ENCODE results near the gene UBR4.
A peak's percentile ranks its signal among the peaks of the same experiment; 100 is the strongest.

The UBR4 gene

DNA sequence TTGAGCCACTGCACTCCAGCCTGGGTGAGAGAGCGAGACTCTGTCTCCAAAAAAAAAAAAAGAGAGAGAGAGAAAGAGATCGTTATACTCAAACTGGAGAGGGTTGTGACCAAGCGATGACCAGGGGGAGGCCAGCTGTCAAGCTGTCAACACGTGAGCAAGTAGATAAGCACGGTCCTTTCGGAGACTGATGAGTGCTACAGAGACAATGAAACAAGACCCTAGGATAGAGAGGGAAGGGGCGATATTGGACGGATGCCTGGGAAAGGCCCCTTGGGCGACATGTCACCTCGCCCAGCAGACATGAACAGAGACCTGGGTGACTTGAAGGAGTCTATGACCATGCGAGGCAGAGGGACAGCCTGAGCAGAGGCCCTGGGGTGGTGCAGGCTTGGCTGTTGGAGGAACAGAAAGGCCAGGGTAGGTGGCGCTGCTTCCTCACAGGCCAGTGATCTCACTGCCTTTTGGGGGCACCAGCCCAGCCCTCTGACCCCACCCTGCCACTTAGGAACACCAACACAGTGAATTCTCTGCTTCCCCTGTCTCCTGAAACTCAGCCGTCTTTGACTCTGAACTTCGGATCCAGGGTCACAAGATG, 152.8 kb downstream of the UBR4 start:
- Histone ChIP-seq H3K4me2 (ENCODE audit: insufficient read depth, low read length) (no peak overlapping the region), H3K27ac (ENCODE audit: low read length) (no peak overlapping the region), H3K4me1 (ENCODE audit: insufficient read depth, low read length) (no peaks in the 10 kb centered on the region), H3K27me3 (ENCODE audit: insufficient read depth, low read length, poor library complexity) (peaks cover 3% of the 10 kb centered on the region), H3K79me2 (ENCODE audit: insufficient read depth, low read length) (no peaks in the 10 kb centered on the region), H3K36me3 (ENCODE audit: insufficient read depth, low read length) (no peaks in the 10 kb centered on the region), H3K9me3 (ENCODE audit: insufficient read depth, low read length, severe bottlenecking) (peaks cover 6% of the 10 kb centered on the region), H4K20me1 (ENCODE audit: insufficient read depth, low read length) (no peaks in the 10 kb centered on the region), H2AFZ (ENCODE audit: low read depth, low read length) (no peak overlapping the region), H3K4me3 (ENCODE audit: low read depth in 1 of 2, low read length in 2 of 2) (no peak overlapping the region), H3K9ac (ENCODE audit: low read depth, low read length) (no peak overlapping the region)
- DNase-seq = no peak
- ATAC-seq (ENCODE audit: insufficient read depth, low read depth) = peak; percentile 35; the same call in 1 of the 3 replicates
- TF ChIP-seq CTCF (IDR thresholded peaks at IDR 0.05; ENCODE audit: borderline replicate concordance, extremely low read depth, low read length, poor library complexity, severe bottlenecking) (peak; percentile 19), EZH2 (IDR thresholded peaks at IDR 0.05; ENCODE audit: borderline replicate concordance, low read depth, low read length, severe bottlenecking) (no peak)

- no peak for DNase-seq
- Histone ChIP-seq H3K4me1 (ENCODE audit: insufficient read depth, low read length) (no peaks in the 10 kb centered on the region), H3K36me3 (ENCODE audit: insufficient read depth, low read length) (no peaks in the 10 kb centered on the region)
Observed at GRCh38 chr1:19055701-19056100, 154.4 kb downstream of the UBR4 start.

GRCh38 chr1:19055001-19055400, 155.1 kb downstream of the UBR4 start:
- Histone ChIP-seq H3K4me1 (ENCODE audit: insufficient read depth, low read length) (no peaks in the 10 kb centered on the region), H3K36me3 (ENCODE audit: insufficient read depth, low read length) (no peaks in the 10 kb centered on the region), H4K20me1 (ENCODE audit: insufficient read depth, low read length) (no peaks in the 10 kb centered on the region), H3K4me2 (ENCODE audit: insufficient read depth, low read length) (no peak overlapping the region), H3K79me2 (ENCODE audit: insufficient read depth, low read length) (no peaks in the 10 kb centered on the region), H3K9ac (ENCODE audit: low read depth, low read length) (no peak overlapping the region), H3K4me3 (ENCODE audit: low read depth in 1 of 2, low read length in 2 of 2) (no peak overlapping the region), H3K27ac (ENCODE audit: low read length) (no peak overlapping the region), H3K27me3 (ENCODE audit: insufficient read depth, low read length, poor library complexity) (peaks cover 3% of the 10 kb centered on the region), H3K9me3 (ENCODE audit: insufficient read depth, low read length, severe bottlenecking) (no peaks in the 10 kb centered on the region), H2AFZ (ENCODE audit: low read depth, low read length) (no peak overlapping the region)
- no peak for DNase-seq
- ATAC-seq (ENCODE audit: insufficient read depth, low read depth) = no peak
- no peak for TF ChIP-seq EZH2 (IDR thresholded peaks at IDR 0.05; ENCODE audit: borderline replicate concordance, low read depth, low read length, severe bottlenecking)
- no peak for TF ChIP-seq CTCF (IDR thresholded peaks at IDR 0.05; ENCODE audit: borderline replicate concordance, extremely low read depth, low read length, poor library complexity, severe bottlenecking)

More at GRCh38 chr1:19055701-19056100, 154.4 kb downstream of the UBR4 start:
- Histone ChIP-seq H3K4me2 (ENCODE audit: insufficient read depth, low read length) (no peak overlapping the region), H3K27ac (ENCODE audit: low read length) (no peak overlapping the region), H3K4me3 (ENCODE audit: low read depth in 1 of 2, low read length in 2 of 2) (no peak overlapping the region), H3K9ac (ENCODE audit: low read depth, low read length) (no peak overlapping the region), H3K27me3 (ENCODE audit: insufficient read depth, low read length, poor library complexity) (peaks cover 3% of the 10 kb centered on the region), H3K9me3 (ENCODE audit: insufficient read depth, low read length, severe bottlenecking) (no peaks in the 10 kb centered on the region), H2AFZ (ENCODE audit: low read depth, low read length) (no peak overlapping the region), H3K79me2 (ENCODE audit: insufficient read depth, low read length) (no peaks in the 10 kb centered on the region), H4K20me1 (ENCODE audit: insufficient read depth, low read length) (no peaks in the 10 kb centered on the region)
- no peak for TF ChIP-seq EZH2 (IDR thresholded peaks at IDR 0.05; ENCODE audit: borderline replicate concordance, low read depth, low read length, severe bottlenecking)
- TF ChIP-seq CTCF (IDR thresholded peaks at IDR 0.05; ENCODE audit: borderline replicate concordance, extremely low read depth, low read length, poor library complexity, severe bottlenecking) = no peak
- ATAC-seq (ENCODE audit: insufficient read depth, low read depth) = no peak
